Measurements from ENCODE around the gene FAM107B.

Gene FAM107B

GRCh38 chr10:14779001-14779651 is 4.4 kb upstream of the FAM107B start:
- no peak for DNase-seq (ENCODE audit: low read depth, low spot score)

GRCh38 chr10:14776546-14776945 is 1.8 kb upstream of the FAM107B start:
- in situ Hi-C loops (cut with HindIII; ENCODE audit: low sequenced_read_pairs), result no loop called here
- DNase-seq (ENCODE audit: low read depth, low spot score), result no peak
- no peak overlapping the region for H3K4me3 ChIP-seq (ENCODE audit: low read depth, low read length)
- no peak for TF ChIP-seq CTCF (IDR thresholded peaks at IDR 0.05; ENCODE audit: low read depth, low read length)

More at GRCh38 chr10:14779001-14779651, 4.4 kb upstream of the FAM107B start:
- no peak overlapping the region for H3K4me3 ChIP-seq (ENCODE audit: low read depth, low read length)
- in situ Hi-C loops (cut with HindIII; ENCODE audit: low sequenced_read_pairs), result no loop called here
- no peak for TF ChIP-seq CTCF (IDR thresholded peaks at IDR 0.05; ENCODE audit: low read depth, low read length)

- no peak for DNase-seq (ENCODE audit: low read depth, low spot score)
- in situ Hi-C loops (cut with HindIII; ENCODE audit: low sequenced_read_pairs), result no loop called here
- TF ChIP-seq CTCF (IDR thresholded peaks at IDR 0.05; ENCODE audit: low read depth, low read length), result no peak
- H3K4me3 ChIP-seq (ENCODE audit: low read depth, low read length), result no peak overlapping the region
Measured at GRCh38 chr10:14775656-14776055, 959 bp upstream of the FAM107B start.

- no peak for TF ChIP-seq CTCF (IDR thresholded peaks at IDR 0.05; ENCODE audit: low read depth, low read length)
- no peak for DNase-seq (ENCODE audit: low read depth, low spot score)
- in situ Hi-C loops (cut with HindIII; ENCODE audit: low sequenced_read_pairs), result no loop called here
Measured at GRCh38 chr10:14774214-14774580, 500 bp downstream of the FAM107B start.

GRCh38 chr10:14773551-14774213 is 1.0 kb downstream of the FAM107B start:
- TF ChIP-seq CTCF (IDR thresholded peaks at IDR 0.05; ENCODE audit: low read depth, low read length), result no peak
- in situ Hi-C loops (cut with HindIII; ENCODE audit: low sequenced_read_pairs), result no loop called here
- no peak overlapping the region for H3K4me3 ChIP-seq (ENCODE audit: low read depth, low read length)
- no peak for DNase-seq (ENCODE audit: low read depth, low spot score)

More at GRCh38 chr10:14774214-14774580, 500 bp downstream of the FAM107B start:
- H3K4me3 ChIP-seq (ENCODE audit: low read depth, low read length), result no peak overlapping the region

GRCh38 chr10:14772399-14772798 is 2.3 kb downstream of the FAM107B start:
- no peak for TF ChIP-seq CTCF (IDR thresholded peaks at IDR 0.05; ENCODE audit: low read depth, low read length)

More at GRCh38 chr10:14772399-14772798, 2.3 kb downstream of the FAM107B start:
- H3K4me3 ChIP-seq (ENCODE audit: low read depth, low read length), result no peak overlapping the region
- in situ Hi-C loops (cut with HindIII; ENCODE audit: low sequenced_read_pairs), result no loop called here
- DNase-seq (ENCODE audit: low read depth, low spot score), result no peak
